ENCODE measurements around the gene MAN1A1. TPM values are rescaled to one million over a fixed set of nuclear protein-coding genes. Genes with fewer than 3 reads are reported as not detected.

Gene MAN1A1
- polyA plus RNA-seq, 2 of the 4 experiments (the other 2 are of a cell fraction): 0.05 TPM; not detected in 1

GRCh38 chr6:119171088-119171841 lies 178.3 kb downstream of the MAN1A1 start:
- FAIRE-seq (no peak), ATAC-seq (no peak), DNase-seq (ENCODE audit: low read depth in 1 of 2, low spot score in 1 of 2) (no peak)
- ChIA-PET CTCF (no interaction called here), POLR2A (no interaction called here)
- no peaks in the 10 kb centered on the region for H3K9me3 ChIP-seq
- no peak overlapping the region for H3K27ac ChIP-seq
- H3K4me2 ChIP-seq: no peak overlapping the region
- H3K4me3 ChIP-seq: no peak overlapping the region
- TF ChIP-seq JUN (IDR thresholded peaks at IDR 0.05): no peak
- TF ChIP-seq JUNB (IDR thresholded peaks at IDR 0.05): no peak
- TF ChIP-seq, protein P1, sequence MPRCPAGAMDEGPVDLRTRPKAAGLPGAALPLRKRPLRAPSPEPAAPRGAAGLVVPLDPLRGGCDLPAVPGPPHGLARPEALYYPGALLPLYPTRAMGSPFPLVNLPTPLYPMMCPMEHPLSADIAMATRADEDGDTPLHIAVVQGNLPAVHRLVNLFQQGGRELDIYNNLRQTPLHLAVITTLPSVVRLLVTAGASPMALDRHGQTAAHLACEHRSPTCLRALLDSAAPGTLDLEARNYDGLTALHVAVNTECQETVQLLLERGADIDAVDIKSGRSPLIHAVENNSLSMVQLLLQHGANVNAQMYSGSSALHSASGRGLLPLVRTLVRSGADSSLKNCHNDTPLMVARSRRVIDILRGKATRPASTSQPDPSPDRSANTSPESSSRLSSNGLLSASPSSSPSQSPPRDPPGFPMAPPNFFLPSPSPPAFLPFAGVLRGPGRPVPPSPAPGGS (IDR thresholded peaks at IDR 0.05): no peak
- no peak for TF ChIP-seq CBX8 (IDR thresholded peaks at IDR 0.05)
- no peak for TF ChIP-seq RAD21 (conservative IDR thresholded peaks at IDR 0.05 in 1 of 2, IDR thresholded peaks at IDR 0.05 in 1 of 2)
- no peak for TF ChIP-seq ZC3H11A (IDR thresholded peaks at IDR 0.05)
- TF ChIP-seq TP53 (CRISPR knock-in tag; IDR thresholded peaks at IDR 0.05): no peak
- H3K4me1 ChIP-seq: no peaks in the 10 kb centered on the region
- WGBS (ENCODE audit: missing lambda C conversion rate): 16% methylated on average over 3 of the region's 3 CpGs

- DNase-seq (ENCODE audit: low read depth in 1 of 2, low spot score in 1 of 2) (no peak), ATAC-seq (no peak), FAIRE-seq (no peak)
- ChIA-PET CTCF (no interaction called here), POLR2A (no interaction called here)
- Histone ChIP-seq H3K9me3 (no peaks in the 10 kb centered on the region), H3K27ac (no peak overlapping the region), H3K4me2 (no peak overlapping the region), H3K4me3 (no peak overlapping the region), H3K4me1 (no peaks in the 10 kb centered on the region)
- TF ChIP-seq ZNF302 (CRISPR knock-in tag; IDR thresholded peaks at IDR 0.05) (no peak), MYC (IDR thresholded peaks at IDR 0.05; ENCODE audit: borderline replicate concordance, low read length) (no peak), REST (IDR thresholded peaks at IDR 0.05) (no peak), FOSL2 (IDR thresholded peaks at IDR 0.05) (no peak), FOSL2 (CRISPR knock-in tag; IDR thresholded peaks at IDR 0.05) (no peak), CEBPB (IDR thresholded peaks at IDR 0.05) (no peak), KDM1A (IDR thresholded peaks at IDR 0.05; ENCODE audit: low read depth) (no peak)
- WGBS (ENCODE audit: missing lambda C conversion rate): 2% methylated on average over 8 of the region's 8 CpGs
Measured at GRCh38 chr6:119170447-119171087, 179.0 kb downstream of the MAN1A1 start.

DNA sequence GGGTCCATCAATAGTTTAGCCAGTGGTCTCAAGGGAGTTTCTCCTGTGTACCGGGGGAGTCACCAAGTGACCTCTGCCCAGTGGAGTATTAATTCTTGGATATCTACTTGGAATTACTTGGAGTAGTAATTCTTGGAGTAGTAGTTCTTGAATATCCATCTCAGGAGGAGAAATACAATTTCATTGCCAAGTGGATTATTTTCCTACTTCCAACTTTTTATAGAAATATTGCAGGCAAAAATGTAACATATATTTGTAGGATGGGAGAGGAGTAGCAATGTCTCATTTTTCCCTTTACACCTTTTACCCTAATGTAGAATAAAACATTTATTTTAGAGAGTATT lies 179.5 kb downstream of the MAN1A1 start:
- FAIRE-seq (no peak), ATAC-seq (no peak), DNase-seq (ENCODE audit: low read depth in 1 of 2, low spot score in 1 of 2) (no peak)
- WGBS (ENCODE audit: missing lambda C conversion rate): 100% methylated on average over 1 of the region's 1 CpG
- Histone ChIP-seq H3K27ac (no peak overlapping the region), H3K4me3 (no peak overlapping the region), H3K4me1 (no peaks in the 10 kb centered on the region), H3K4me2 (no peak overlapping the region), H3K9me3 (no peaks in the 10 kb centered on the region)
- TF ChIP-seq FOSB (CRISPR knock-in tag; IDR thresholded peaks at IDR 0.05) (no peak), RARB (CRISPR knock-in tag; IDR thresholded peaks at IDR 0.05) (no peak), EHMT2 (IDR thresholded peaks at IDR 0.05; ENCODE audit: low read depth) (no peak), CHD4 (IDR thresholded peaks at IDR 0.05; ENCODE audit: borderline replicate concordance) (no peak), CEBPB (IDR thresholded peaks at IDR 0.05) (no peak), KDM1A (IDR thresholded peaks at IDR 0.05; ENCODE audit: low read depth) (no peak), EP300 (IDR thresholded peaks at IDR 0.05) (no peak), HOXB5 (CRISPR knock-in tag; IDR thresholded peaks at IDR 0.05) (no peak), MAZ (IDR thresholded peaks at IDR 0.05; ENCODE audit: borderline replicate concordance, low read depth, low read length) (no peak), BHLHE40 (IDR thresholded peaks at IDR 0.05; ENCODE audit: low read depth, low read length) (no peak), HDAC2 (IDR thresholded peaks at IDR 0.05) (no peak), FOSL2 (IDR thresholded peaks at IDR 0.05) (no peak), FOSL2 (CRISPR knock-in tag; IDR thresholded peaks at IDR 0.05) (no peak), RAD21 (conservative IDR thresholded peaks at IDR 0.05 in 1 of 2, IDR thresholded peaks at IDR 0.05 in 1 of 2) (no peak), TP53 (CRISPR knock-in tag; IDR thresholded peaks at IDR 0.05) (no peak), ZNF302 (CRISPR knock-in tag; IDR thresholded peaks at IDR 0.05) (no peak), RCOR1 (IDR thresholded peaks at IDR 0.05; ENCODE audit: low read depth, low read length) (no peak), POLR2A (IDR thresholded peaks at IDR 0.05; ENCODE audit: low read length) (no peak)
- TF ChIP-seq, protein P2, sequence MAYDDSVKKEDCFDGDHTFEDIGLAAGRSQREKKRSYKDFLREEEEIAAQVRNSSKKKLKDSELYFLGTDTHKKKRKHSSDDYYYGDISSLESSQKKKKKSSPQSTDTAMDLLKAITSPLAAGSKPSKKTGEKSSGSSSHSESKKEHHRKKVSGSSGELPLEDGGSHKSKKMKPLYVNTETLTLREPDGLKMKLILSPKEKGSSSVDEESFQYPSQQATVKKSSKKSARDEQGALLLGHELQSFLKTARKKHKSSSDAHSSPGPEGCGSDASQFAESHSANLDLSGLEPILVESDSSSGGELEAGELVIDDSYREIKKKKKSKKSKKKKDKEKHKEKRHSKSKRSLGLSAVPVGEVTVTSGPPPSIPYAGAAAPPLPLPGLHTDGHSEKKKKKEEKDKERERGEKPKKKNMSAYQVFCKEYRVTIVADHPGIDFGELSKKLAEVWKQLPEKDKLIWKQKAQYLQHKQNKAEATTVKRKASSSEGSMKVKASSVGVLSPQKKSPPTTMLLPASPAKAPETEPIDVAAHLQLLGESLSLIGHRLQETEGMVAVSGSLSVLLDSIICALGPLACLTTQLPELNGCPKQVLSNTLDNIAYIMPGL (CRISPR knock-in tag; IDR thresholded peaks at IDR 0.05; ENCODE audit: borderline replicate concordance): no peak
- TF ChIP-seq, protein P3, sequence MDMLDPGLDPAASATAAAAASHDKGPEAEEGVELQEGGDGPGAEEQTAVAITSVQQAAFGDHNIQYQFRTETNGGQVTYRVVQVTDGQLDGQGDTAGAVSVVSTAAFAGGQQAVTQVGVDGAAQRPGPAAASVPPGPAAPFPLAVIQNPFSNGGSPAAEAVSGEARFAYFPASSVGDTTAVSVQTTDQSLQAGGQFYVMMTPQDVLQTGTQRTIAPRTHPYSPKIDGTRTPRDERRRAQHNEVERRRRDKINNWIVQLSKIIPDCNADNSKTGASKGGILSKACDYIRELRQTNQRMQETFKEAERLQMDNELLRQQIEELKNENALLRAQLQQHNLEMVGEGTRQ (IDR thresholded peaks at IDR 0.05): no peak
- ChIA-PET CTCF (no interaction called here), POLR2A (no interaction called here)
